AG08396 (cell line): Measurements from ENCODE around the gene IGFALS.
A peak's percentile ranks its signal among the peaks of the same experiment; 100 is the strongest.
"Not testable (repeated sequence)": the region's sequence is repeated elsewhere in the genome, so short reads cannot be mapped to it uniquely, and the experiment has no call there.

Experiments used
- DNase-seq: peaks from one replicate; pipeline ENCODE4 v3.0.0; 2012; ENCODE audit warnings: low spot score, mixed read lengths

IGFALS gene

GRCh38 chr16:1818204-1818872 lies 24.8 kb upstream of the IGFALS start:
- no peak for DNase-seq

GRCh38 chr16:1817716-1818115 lies 24.2 kb upstream of the IGFALS start:
- no peak for DNase-seq

- DNase-seq, result no peak
Measured at GRCh38 chr16:1817276-1817589, 23.7 kb upstream of the IGFALS start.

- DNase-seq, result no peak
Measured at GRCh38 chr16:1816396-1817275, 23.1 kb upstream of the IGFALS start.

GRCh38 chr16:1815461-1815860 lies 22.0 kb upstream of the IGFALS start:
- no peak for DNase-seq

- DNase-seq, result peak; percentile 93
Measured at GRCh38 chr16:1812732-1813163, 19.2 kb upstream of the IGFALS start.

GRCh38 chr16:1810536-1810935 lies 17.0 kb upstream of the IGFALS start:
- no peak for DNase-seq

- no peak for DNase-seq
Measured at GRCh38 chr16:1810106-1810505, 16.6 kb upstream of the IGFALS start.

- no peak for DNase-seq
Measured at GRCh38 chr16:1809281-1809801, 15.8 kb upstream of the IGFALS start.

- no peak for DNase-seq
Measured at GRCh38 chr16:1808691-1809090, 15.2 kb upstream of the IGFALS start.

- DNase-seq, result no peak
Measured at GRCh38 chr16:1807626-1808025, 14.1 kb upstream of the IGFALS start.

- peak; percentile 49 for DNase-seq
Measured at GRCh38 chr16:1800701-1801100, 7.2 kb upstream of the IGFALS start.

GRCh38 chr16:1799263-1799662 lies 5.8 kb upstream of the IGFALS start:
- DNase-seq, result not testable (repeated sequence)

- no peak for DNase-seq
Measured at GRCh38 chr16:1794908-1795666, 1.6 kb upstream of the IGFALS start.

- no peak for DNase-seq
Measured at GRCh38 chr16:1794221-1794871, 841 bp upstream of the IGFALS start.

- DNase-seq, result no peak
Measured at GRCh38 chr16:1792836-1793577, 498 bp downstream of the IGFALS start.

- no peak for DNase-seq
Measured at GRCh38 chr16:1791943-1792812, 1.3 kb downstream of the IGFALS start.

GRCh38 chr16:1791256-1791942 lies 2.1 kb downstream of the IGFALS start:
- no peak for DNase-seq

- no peak for DNase-seq
Measured at GRCh38 chr16:1790611-1791255, 2.8 kb downstream of the IGFALS start.
